ENCODE data around the gene GLIS2.

GLIS2 gene

DNA sequence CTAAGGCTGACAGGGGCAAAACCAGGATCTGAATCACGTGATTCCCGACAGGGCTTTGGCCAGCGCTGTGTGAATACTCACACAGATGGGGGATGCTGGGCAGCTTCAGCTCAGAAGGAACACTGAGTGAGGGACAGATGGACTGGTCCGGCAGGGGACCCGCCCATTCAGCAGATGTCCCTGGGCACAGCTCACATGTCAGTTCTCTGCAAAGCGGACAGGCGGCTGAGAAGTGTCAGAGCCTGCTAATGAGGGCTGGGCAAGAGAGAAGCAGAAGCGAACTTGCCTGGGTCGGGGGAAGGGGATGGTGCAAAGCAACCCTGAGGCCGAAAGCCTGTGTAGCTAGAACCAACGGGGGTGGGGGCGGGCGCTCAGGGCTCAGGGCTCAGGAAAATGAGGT lies 11.9 kb upstream of the GLIS2 start:
- TF ChIP-seq FOXP2 (optimal IDR thresholded peaks at IDR 0.05; ENCODE audit: borderline replicate concordance, extremely low read depth, extremely low read length, insufficient read depth): no peak
- no peak for TF ChIP-seq REST (IDR thresholded peaks at IDR 0.05; ENCODE audit: insufficient read depth in 1 of 2, low read depth in 2 of 2, low read length in 2 of 2)
- TF ChIP-seq SIN3A (IDR thresholded peaks at IDR 0.05; ENCODE audit: borderline replicate concordance, insufficient read depth, low read length): no peak
- TF ChIP-seq POLR2AphosphoS5 (IDR thresholded peaks at IDR 0.05; ENCODE audit: low read depth, low read length): no peak
- TF ChIP-seq TAF1 (IDR thresholded peaks at IDR 0.05; ENCODE audit: borderline replicate concordance, insufficient read depth, low read length): no peak

DNA sequence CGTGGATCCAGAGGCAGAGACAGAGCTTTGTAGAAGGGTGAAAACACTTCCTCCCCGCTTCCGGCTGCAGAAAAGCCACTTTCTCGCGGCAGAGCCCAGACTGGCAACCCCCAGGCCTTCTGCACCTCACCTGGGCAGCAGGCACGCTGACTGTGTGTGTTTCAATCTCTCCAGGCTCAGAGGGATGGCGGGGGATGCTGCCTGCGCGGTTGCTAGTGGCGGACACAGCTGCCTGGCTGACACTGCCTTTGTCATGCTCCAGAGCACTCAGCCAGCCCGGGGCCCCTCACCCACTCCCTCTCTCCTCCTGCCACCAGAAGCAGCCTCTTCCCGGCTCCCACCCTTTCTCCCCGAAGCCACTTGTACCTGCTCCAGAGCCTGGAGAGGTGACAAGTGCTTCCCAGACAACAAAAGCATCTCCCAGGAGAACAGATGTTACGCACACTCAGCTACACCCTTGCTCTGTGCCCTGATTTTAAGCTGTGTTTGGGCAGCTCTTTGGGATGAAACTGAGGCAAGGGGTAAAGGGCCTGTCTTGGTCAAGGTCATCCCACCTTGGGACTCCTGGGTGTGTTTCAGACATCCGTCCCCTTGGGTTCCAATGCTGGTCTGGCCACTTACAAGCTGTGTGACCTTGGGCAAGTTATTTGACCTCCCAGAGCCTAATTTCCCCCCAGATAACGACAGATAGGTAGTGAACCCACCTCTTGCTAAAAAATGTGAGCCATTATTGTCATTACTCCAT lies 9.2 kb upstream of the GLIS2 start:
- TF ChIP-seq FOXP2 (optimal IDR thresholded peaks at IDR 0.05; ENCODE audit: borderline replicate concordance, extremely low read depth, extremely low read length, insufficient read depth): no peak

DNA sequence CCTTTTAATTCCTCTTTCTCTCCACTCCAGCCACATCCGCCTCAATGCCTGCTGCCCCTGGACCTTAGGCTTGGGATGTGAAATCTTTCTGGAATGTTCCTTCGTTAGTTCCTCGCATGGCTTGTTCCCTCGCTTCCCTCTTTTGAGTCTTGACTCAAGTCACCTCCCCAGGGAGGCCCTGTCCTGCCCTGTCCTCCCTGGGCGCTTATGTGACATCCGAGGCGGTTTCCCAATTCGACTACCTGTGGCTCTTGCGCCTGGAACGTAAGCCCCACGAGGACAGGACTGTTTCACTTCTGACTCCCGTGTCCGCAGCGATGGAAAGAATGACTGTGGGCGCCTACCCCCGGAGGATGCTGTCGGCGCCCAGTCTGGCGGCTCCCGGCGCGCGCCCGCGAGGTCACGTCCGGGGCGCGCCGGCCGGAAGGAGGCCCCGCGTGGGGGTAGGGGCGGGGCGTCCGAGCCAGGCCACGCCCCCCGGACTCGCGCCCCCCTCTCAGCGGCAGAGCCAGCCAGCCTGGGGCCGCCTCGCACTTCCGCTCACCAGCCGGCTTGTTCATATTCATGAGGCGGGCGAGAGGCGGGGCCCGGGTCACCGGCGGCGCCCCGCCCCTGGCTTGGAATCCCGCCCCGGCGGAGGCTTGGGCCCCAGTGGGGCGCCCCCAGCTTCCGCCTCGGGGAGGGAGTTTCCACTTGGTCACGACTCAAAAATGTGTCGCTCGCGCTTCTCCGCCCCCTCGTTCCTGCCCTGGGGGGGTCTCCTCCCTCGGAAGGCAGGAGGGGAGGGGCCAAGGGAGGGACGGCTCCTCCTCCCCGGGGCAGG lies 8.4 kb upstream of the GLIS2 start:
- TF ChIP-seq FOXP2 (optimal IDR thresholded peaks at IDR 0.05; ENCODE audit: borderline replicate concordance, extremely low read depth, extremely low read length, insufficient read depth) (no peak), POLR2AphosphoS5 (IDR thresholded peaks at IDR 0.05; ENCODE audit: low read depth, low read length) (no peak), SIN3A (IDR thresholded peaks at IDR 0.05; ENCODE audit: borderline replicate concordance, insufficient read depth, low read length) (no peak), TAF1 (IDR thresholded peaks at IDR 0.05; ENCODE audit: borderline replicate concordance, insufficient read depth, low read length) (no peak)

GRCh38 chr16:4309102-4309832 lies 6.6 kb upstream of the GLIS2 start:
- TF ChIP-seq SIN3A (IDR thresholded peaks at IDR 0.05; ENCODE audit: borderline replicate concordance, insufficient read depth, low read length): no peak
- no peak for TF ChIP-seq FOXP2 (optimal IDR thresholded peaks at IDR 0.05; ENCODE audit: borderline replicate concordance, extremely low read depth, extremely low read length, insufficient read depth)
- TF ChIP-seq TAF1 (IDR thresholded peaks at IDR 0.05; ENCODE audit: borderline replicate concordance, insufficient read depth, low read length): no peak
- TF ChIP-seq REST (IDR thresholded peaks at IDR 0.05; ENCODE audit: insufficient read depth in 1 of 2, low read depth in 2 of 2, low read length in 2 of 2): no peak
- no peak for TF ChIP-seq POLR2AphosphoS5 (IDR thresholded peaks at IDR 0.05; ENCODE audit: low read depth, low read length)

GRCh38 chr16:4309833-4310266 lies 6.0 kb upstream of the GLIS2 start:
- TF ChIP-seq TAF1 (IDR thresholded peaks at IDR 0.05; ENCODE audit: borderline replicate concordance, insufficient read depth, low read length) (no peak), SIN3A (IDR thresholded peaks at IDR 0.05; ENCODE audit: borderline replicate concordance, insufficient read depth, low read length) (no peak), FOXP2 (optimal IDR thresholded peaks at IDR 0.05; ENCODE audit: borderline replicate concordance, extremely low read depth, extremely low read length, insufficient read depth) (no peak), REST (IDR thresholded peaks at IDR 0.05; ENCODE audit: insufficient read depth in 1 of 2, low read depth in 2 of 2, low read length in 2 of 2) (no peak), POLR2AphosphoS5 (IDR thresholded peaks at IDR 0.05; ENCODE audit: low read depth, low read length) (no peak)
